ENCODE results near the gene RHBG. TPM values are rescaled to one million over a fixed set of nuclear protein-coding genes. Genes with fewer than 3 reads are reported as not detected.
A peak's percentile ranks its signal among the peaks of the same experiment; 100 is the strongest.

The RHBG gene
- total and polyA plus RNA-seq, 4 donors = 0.25 to 6.4 (median 2.3) TPM

- no peaks in the 10 kb centered on the region for H3K27me3 ChIP-seq (ENCODE audit: control insufficient read depth in 4 of 4, insufficient read depth in 4 of 4, low read length in 3 of 4)
- H3K27ac ChIP-seq (ENCODE audit: low read depth in 1 of 2, low read length in 2 of 2) = no peak overlapping the region
- H3K9me3 ChIP-seq (ENCODE audit: control insufficient read depth in 4 of 4, low read length in 3 of 4) = no peaks in the 10 kb centered on the region
- H3K4me1 ChIP-seq (ENCODE audit: control insufficient read depth in 4 of 4, insufficient read depth in 4 of 4, low read length in 3 of 4) = peaks cover 0 to 8% (median 4%) of the 10 kb centered on the region in 4 donors
- H3K36me3 ChIP-seq (ENCODE audit: control insufficient read depth in 4 of 4, insufficient read depth in 3 of 4, low read depth in 1 of 4, low read length in 3 of 4) = no peaks in the 10 kb centered on the region
- TF ChIP-seq RXRA (IDR thresholded peaks at IDR 0.05) = peak in 1 of 2 donors; percentile 71
- no peak for TF ChIP-seq JUND (IDR thresholded peaks at IDR 0.05)
- TF ChIP-seq GABPA (IDR thresholded peaks at IDR 0.05 in 1 of 2, conservative IDR thresholded peaks at IDR 0.05 in 1 of 2) = no peak
- no peak for TF ChIP-seq MAX (IDR thresholded peaks at IDR 0.05)
- no peak for TF ChIP-seq YY1 (IDR thresholded peaks at IDR 0.05)
- peak; percentile 61 for TF ChIP-seq SP1 (IDR thresholded peaks at IDR 0.05)
- TF ChIP-seq HNF4G (IDR thresholded peaks at IDR 0.05) = peak; percentile 29
- TF ChIP-seq NR2F2 (IDR thresholded peaks at IDR 0.05) = peak; percentile 27
- peak; percentile 40 to 80 for TF ChIP-seq HNF4A (conservative IDR thresholded peaks at IDR 0.05)
- no peak for TF ChIP-seq RAD21 (IDR thresholded peaks at IDR 0.05)
- H3K9ac ChIP-seq (ENCODE audit: low read depth in 1 of 2, low read length in 2 of 2) = no peak overlapping the region
- DNase-seq (ENCODE audit: low spot score) = peak; percentile 72
- H3K4me3 ChIP-seq (ENCODE audit: low read depth in 1 of 3, low read length in 3 of 3) = no peak overlapping the region
- 40% methylated on average over 7 of the region's 7 CpGs for WGBS
These were observed 2.7 kb downstream of the RHBG start for GRCh38 chr1:156371553-156372264.

- no peak overlapping the region for H3K4me3 ChIP-seq (ENCODE audit: low read depth in 1 of 3, low read length in 3 of 3)
- no peaks in the 10 kb centered on the region for H3K9me3 ChIP-seq (ENCODE audit: control insufficient read depth in 4 of 4, low read length in 3 of 4)
- TF ChIP-seq ZBTB33 (IDR thresholded peaks at IDR 0.05) (no peak), HNF4A (conservative IDR thresholded peaks at IDR 0.05) (no peak), FOXA2 (IDR thresholded peaks at IDR 0.05) (no peak), NR2F2 (IDR thresholded peaks at IDR 0.05) (no peak), REST (IDR thresholded peaks at IDR 0.05) (no peak), SP1 (IDR thresholded peaks at IDR 0.05) (no peak)
- DNase-seq (ENCODE audit: low spot score) = no peak
- no peaks in the 10 kb centered on the region for H3K36me3 ChIP-seq (ENCODE audit: control insufficient read depth in 4 of 4, insufficient read depth in 3 of 4, low read depth in 1 of 4, low read length in 3 of 4)
- no peak overlapping the region for H3K27ac ChIP-seq (ENCODE audit: low read depth in 1 of 2, low read length in 2 of 2)
- no peaks in the 10 kb centered on the region for H3K27me3 ChIP-seq (ENCODE audit: control insufficient read depth in 4 of 4, insufficient read depth in 4 of 4, low read length in 3 of 4)
- H3K4me1 ChIP-seq (ENCODE audit: control insufficient read depth in 4 of 4, insufficient read depth in 4 of 4, low read length in 3 of 4) = peaks cover 0 to 8% (median 4%) of the 10 kb centered on the region in 4 donors
- no peak overlapping the region for H3K9ac ChIP-seq (ENCODE audit: low read depth in 1 of 2, low read length in 2 of 2)
These were observed 3.2 kb downstream of the RHBG start for GRCh38 chr1:156372265-156372586.
